NCI-H2107 treated with DMSO at 0.1 percent for 48 hours (cell line): ENCODE data around the gene ALDOB.
A peak's percentile ranks its signal among the peaks of the same experiment; 100 is the strongest.
"Not testable (repeated sequence)": the region's sequence is repeated elsewhere in the genome, so short reads cannot be mapped to it uniquely, and the experiment has no call there.

Source experiments
- DNase-seq: peaks from one replicate; lab custom pipeline; 2025; ENCODE audit not compliant: unreplicated experiment; lab: John Stamatoyannopoulos, UW

The ALDOB gene

DNA sequence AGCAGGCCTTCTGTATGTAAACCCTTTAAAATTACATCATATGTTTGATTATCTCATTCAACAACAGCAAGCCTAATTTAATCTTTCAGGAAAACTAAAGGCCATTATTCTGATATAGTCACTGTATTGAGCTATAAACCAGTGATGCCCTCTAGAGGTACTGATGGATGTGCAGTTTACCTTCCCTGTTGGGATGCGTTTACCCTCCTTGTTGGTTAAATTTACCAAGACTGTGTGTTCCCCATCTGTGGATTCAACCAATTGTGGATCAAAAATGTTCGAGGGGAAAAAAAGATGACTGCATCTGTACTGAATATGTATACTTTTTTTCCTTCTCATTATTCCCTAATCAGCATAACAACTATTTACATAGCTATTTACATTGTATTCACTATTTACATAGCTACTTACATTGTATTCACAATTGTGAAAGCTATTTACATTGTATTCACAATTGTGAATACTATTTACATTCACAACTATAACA is 47.0 kb downstream of the ALDOB start:
- peak; percentile 49 for DNase-seq

GRCh38 chr9:101387871-101388506 is 47.6 kb downstream of the ALDOB start:
- peak; percentile 82 for DNase-seq

- DNase-seq = not testable (repeated sequence)
Observed at GRCh38 chr9:101384873-101385536, 50.6 kb downstream of the ALDOB start, which contains the start of gene BAAT. Gene BAAT, minus strand, starts transcription at chr9:101385006. Its CDS starts 13,602 bp downstream, at chr9:101371404.

DNA sequence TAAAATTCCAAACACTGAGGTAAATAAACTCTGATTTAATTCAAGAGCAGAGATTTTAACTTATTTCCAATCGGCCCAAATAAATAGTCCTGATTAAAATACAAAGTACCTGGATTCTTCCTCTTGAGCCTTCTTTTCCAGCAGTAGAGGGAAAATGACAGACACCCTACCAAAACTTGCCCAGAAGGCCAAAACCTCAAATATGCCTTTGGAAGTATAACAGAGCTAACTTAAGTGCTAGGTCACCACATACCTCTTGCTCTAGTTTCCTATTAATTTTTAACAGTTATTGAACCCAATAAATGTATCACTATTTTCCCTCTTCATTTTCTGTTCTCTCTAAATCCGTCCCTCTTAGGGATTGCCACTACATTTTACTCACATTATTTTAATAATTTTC is 52.2 kb downstream of the ALDOB start:
- no peak for DNase-seq

- DNase-seq = no peak
Observed at GRCh38 chr9:101381833-101382342, 53.7 kb downstream of the ALDOB start.

DNA sequence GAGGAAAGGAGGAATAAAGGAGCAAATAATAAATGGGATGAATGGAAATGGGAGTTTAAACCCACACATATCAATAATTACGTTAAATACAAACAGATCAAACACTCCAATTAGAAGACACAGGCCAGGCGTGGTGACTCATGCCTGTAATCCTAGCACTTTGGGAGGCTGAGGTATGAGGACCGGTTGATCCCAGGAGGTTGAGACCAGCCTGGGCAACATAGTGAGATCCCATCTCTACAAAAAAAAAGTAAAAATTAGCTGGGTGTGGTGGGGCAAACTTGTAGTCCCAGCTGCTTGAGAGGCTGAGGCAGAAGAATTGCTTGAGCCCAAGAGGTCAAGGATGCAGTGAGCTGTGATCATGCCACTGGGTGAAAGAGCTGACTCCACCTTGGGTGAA is 54.5 kb downstream of the ALDOB start:
- no peak for DNase-seq

GRCh38 chr9:101380295-101380694 is 55.3 kb downstream of the ALDOB start:
- DNase-seq = no peak

GRCh38 chr9:101376111-101376848 is 59.3 kb downstream of the ALDOB start:
- DNase-seq = no peak

GRCh38 chr9:101375546-101375945 is 60.0 kb downstream of the ALDOB start:
- no peak for DNase-seq

GRCh38 chr9:101372327-101373118 is 63.1 kb downstream of the ALDOB start:
- DNase-seq = peak; percentile 61

DNA sequence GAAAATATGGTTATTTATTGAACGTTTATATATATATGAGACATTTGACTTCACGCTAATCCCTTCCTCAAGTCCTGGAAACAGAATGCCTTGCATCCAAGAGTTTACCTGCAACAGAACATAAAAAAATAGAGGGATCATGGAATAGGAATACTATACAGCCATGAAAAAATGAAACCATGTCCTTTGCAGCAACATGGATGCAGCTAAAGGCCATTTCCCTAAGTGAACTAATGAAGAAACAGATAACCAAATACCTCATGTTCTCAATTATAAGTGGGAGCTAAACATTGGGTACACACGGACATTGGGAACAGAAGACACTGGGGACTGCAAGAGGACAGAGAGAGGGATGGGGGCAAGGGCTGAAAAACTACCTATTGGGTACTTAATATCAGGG is 63.8 kb downstream of the ALDOB start:
- DNase-seq = no peak
